HG03378 (cell line): ENCODE results near the gene TMEM168.
A peak's percentile ranks its signal among the peaks of the same experiment; 100 is the strongest.
"Not testable (repeated sequence)": the region's sequence is repeated elsewhere in the genome, so short reads cannot be mapped to it uniquely, and the experiment has no call there.

Source experiments
- ATAC-seq: cut with Tn5 transposase; IDR thresholded peaks from one replicate; pipeline ENCODE4 v1.9.1; 2021; ENCODE audit warnings: mild to moderate bottlenecking, moderate library complexity; ENCODE audit not compliant: unreplicated experiment

TMEM168 gene

GRCh38 chr7:112789817-112790585 lies at the start of gene TMEM168:
Gene TMEM168, minus strand, starts transcription at chr7:112790393. Its CDS starts 5,568 bp downstream, at chr7:112784825.
- peak; percentile 70 for ATAC-seq

GRCh38 chr7:112835928-112836327 lies 45.7 kb upstream of the TMEM168 start:
- ATAC-seq: not testable (repeated sequence)

- peak; percentile 53 for ATAC-seq
These were observed 42.9 kb upstream of the TMEM168 start for GRCh38 chr7:112833082-112833481.

GRCh38 chr7:112830769-112831168 lies 40.6 kb upstream of the TMEM168 start:
- ATAC-seq: no peak

GRCh38 chr7:112828696-112829095 lies 38.5 kb upstream of the TMEM168 start:
- no peak for ATAC-seq

- no peak for ATAC-seq
These were observed 31.2 kb upstream of the TMEM168 start for GRCh38 chr7:112821345-112821744.

- ATAC-seq: no peak
These were observed 29.3 kb upstream of the TMEM168 start for GRCh38 chr7:112819536-112819935.

GRCh38 chr7:112806156-112806555 lies 16.0 kb upstream of the TMEM168 start:
- no peak for ATAC-seq

GRCh38 chr7:112802406-112802805 lies 12.2 kb upstream of the TMEM168 start:
- ATAC-seq: no peak

- no peak for ATAC-seq
These were observed 10.3 kb upstream of the TMEM168 start for GRCh38 chr7:112800486-112800885.

- ATAC-seq: no peak
These were observed 9.4 kb upstream of the TMEM168 start for GRCh38 chr7:112799448-112800120.

GRCh38 chr7:112798274-112799159 lies 8.3 kb upstream of the TMEM168 start:
- no peak for ATAC-seq

- ATAC-seq: not testable (repeated sequence)
These were observed 6.4 kb upstream of the TMEM168 start for GRCh38 chr7:112796552-112796951.

- ATAC-seq: no peak
These were observed 2.2 kb upstream of the TMEM168 start for GRCh38 chr7:112792441-112792840.

- no peak for ATAC-seq
These were observed 1.4 kb upstream of the TMEM168 start for GRCh38 chr7:112791465-112792168.

GRCh38 chr7:112790586-112791003 lies 402 bp upstream of the TMEM168 start:
- peak; percentile 65 for ATAC-seq

GRCh38 chr7:112789453-112789816 lies 758 bp downstream of the TMEM168 start:
- ATAC-seq: no peak

- ATAC-seq: no peak
These were observed 1.3 kb downstream of the TMEM168 start for GRCh38 chr7:112788778-112789343.

- no peak for ATAC-seq
These were observed 5.6 kb downstream of the TMEM168 start for GRCh38 chr7:112784603-112785002.

- ATAC-seq: peak; percentile 97
These were observed 7.7 kb downstream of the TMEM168 start for GRCh38 chr7:112782498-112782897.
